Skeletal muscle satellite cell (primary cell): ENCODE results near the gene FFAR1.

Source experiments
- H3K27me3 ChIP-seq: 2 replicates; pipeline ENCODE4 v1.7.0; 2013; ENCODE audit warnings: low read length; ENCODE audit not compliant: control insufficient read depth, insufficient read depth
- H3K36me3 ChIP-seq: 2 replicates; pipeline ENCODE4 v1.7.0; 2013; ENCODE audit warnings: mild to moderate bottlenecking, control low read depth, low read length; ENCODE audit not compliant: insufficient read depth
- H3K4me1 ChIP-seq: 2 replicates; pipeline ENCODE4 v1.7.0; 2013; ENCODE audit warnings: low read length; ENCODE audit not compliant: control insufficient read depth, insufficient read depth
- H3K4me2 ChIP-seq: 2 replicates; pipeline ENCODE4 v1.7.0; 2013; ENCODE audit warnings: mild to moderate bottlenecking, low read length
- H3K4me3 ChIP-seq: 2 replicates; pipeline ENCODE4 v1.7.0; 2013; ENCODE audit warnings: low read length
- H3K9ac ChIP-seq: 2 replicates; pipeline ENCODE4 v1.7.0; 2013; ENCODE audit warnings: mild to moderate bottlenecking, low read depth, low read length, moderate library complexity
- H3K9me3 ChIP-seq: replicated peaks from 2 replicates; pipeline ENCODE4 v1.7.0; 2013; ENCODE audit warnings: mild to moderate bottlenecking, control low read depth, low read length

The FFAR1 gene

GRCh38 chr19:35331551-35332214 is 16.0 kb upstream of the FFAR1 start:
- Histone ChIP-seq H3K4me1 (no peaks in the 10 kb centered on the region), H3K4me2 (no peak overlapping the region), H3K9ac (no peak overlapping the region), H3K9me3 (no peaks in the 10 kb centered on the region), H3K36me3 (no peaks in the 10 kb centered on the region), H3K27me3 (peaks cover 63% of the 10 kb centered on the region), H3K4me3 (no peak overlapping the region)

- Histone ChIP-seq H3K4me1 (no peaks in the 10 kb centered on the region), H3K9me3 (no peaks in the 10 kb centered on the region), H3K9ac (no peak overlapping the region), H3K4me2 (no peak overlapping the region), H3K27me3 (peaks cover 53% of the 10 kb centered on the region), H3K36me3 (no peaks in the 10 kb centered on the region), H3K4me3 (no peak overlapping the region)
Measured at GRCh38 chr19:35332817-35333216, 14.9 kb upstream of the FFAR1 start.

GRCh38 chr19:35334144-35334753 is 13.5 kb upstream of the FFAR1 start:
- Histone ChIP-seq H3K9ac (no peak overlapping the region), H3K4me3 (no peak overlapping the region)

GRCh38 chr19:35336166-35336955 is 11.3 kb upstream of the FFAR1 start:
- Histone ChIP-seq H3K9me3 (no peaks in the 10 kb centered on the region), H3K36me3 (no peaks in the 10 kb centered on the region), H3K4me3 (no peak overlapping the region), H3K4me2 (no peak overlapping the region), H3K9ac (no peak overlapping the region), H3K4me1 (no peaks in the 10 kb centered on the region), H3K27me3 (peaks cover 32% of the 10 kb centered on the region)

More at GRCh38 chr19:35334144-35334753, 13.5 kb upstream of the FFAR1 start:
- H3K4me2 ChIP-seq: no peak overlapping the region
- H3K36me3 ChIP-seq: no peaks in the 10 kb centered on the region
- no peaks in the 10 kb centered on the region for H3K4me1 ChIP-seq
- H3K9me3 ChIP-seq: no peaks in the 10 kb centered on the region
- H3K27me3 ChIP-seq: peaks cover 52% of the 10 kb centered on the region

- no peaks in the 10 kb centered on the region for H3K4me1 ChIP-seq
- H3K4me2 ChIP-seq: no peak overlapping the region
- no peak overlapping the region for H3K9ac ChIP-seq
- no peak overlapping the region for H3K4me3 ChIP-seq
- no peaks in the 10 kb centered on the region for H3K36me3 ChIP-seq
- H3K27me3 ChIP-seq: peaks cover 27% of the 10 kb centered on the region
- H3K9me3 ChIP-seq: no peaks in the 10 kb centered on the region
Measured at GRCh38 chr19:35337097-35337983, 10.4 kb upstream of the FFAR1 start.

GRCh38 chr19:35337984-35338296 is 9.8 kb upstream of the FFAR1 start:
- Histone ChIP-seq H3K27me3 (peaks cover 22% of the 10 kb centered on the region), H3K4me3 (no peak overlapping the region), H3K9me3 (no peaks in the 10 kb centered on the region), H3K9ac (no peak overlapping the region), H3K4me1 (no peaks in the 10 kb centered on the region), H3K4me2 (no peak overlapping the region), H3K36me3 (no peaks in the 10 kb centered on the region)

- Histone ChIP-seq H3K9me3 (no peaks in the 10 kb centered on the region), H3K36me3 (no peaks in the 10 kb centered on the region), H3K27me3 (peaks cover 14% of the 10 kb centered on the region), H3K4me1 (no peaks in the 10 kb centered on the region), H3K4me2 (no peak overlapping the region), H3K9ac (no peak overlapping the region), H3K4me3 (no peak overlapping the region)
Measured at GRCh38 chr19:35340431-35340830, 7.3 kb upstream of the FFAR1 start.

- Histone ChIP-seq H3K4me2 (no peak overlapping the region), H3K4me3 (no peak overlapping the region), H3K9me3 (no peaks in the 10 kb centered on the region), H3K4me1 (no peaks in the 10 kb centered on the region), H3K36me3 (no peaks in the 10 kb centered on the region), H3K9ac (no peak overlapping the region), H3K27me3 (peaks cover 17% of the 10 kb centered on the region)
Measured at GRCh38 chr19:35341006-35341405, 6.7 kb upstream of the FFAR1 start.

- Histone ChIP-seq H3K27me3 (peaks cover 24% of the 10 kb centered on the region), H3K9ac (no peak overlapping the region), H3K36me3 (no peaks in the 10 kb centered on the region), H3K4me1 (no peaks in the 10 kb centered on the region), H3K4me2 (no peak overlapping the region), H3K4me3 (no peak overlapping the region), H3K9me3 (no peaks in the 10 kb centered on the region)
Measured at GRCh38 chr19:35341565-35342225, 6.0 kb upstream of the FFAR1 start.

- H3K36me3 ChIP-seq: no peaks in the 10 kb centered on the region
- H3K4me1 ChIP-seq: no peaks in the 10 kb centered on the region
- no peak overlapping the region for H3K4me2 ChIP-seq
- no peak overlapping the region for H3K9ac ChIP-seq
- no peaks in the 10 kb centered on the region for H3K9me3 ChIP-seq
- no peak overlapping the region for H3K4me3 ChIP-seq
- peaks cover 27% of the 10 kb centered on the region for H3K27me3 ChIP-seq
Measured at GRCh38 chr19:35342430-35342829, 5.3 kb upstream of the FFAR1 start.
